Subcutaneous abdominal adipose tissue (tissue), 5 donors: ENCODE results near the gene KRT35.

ENCODE experiments used
- H3K27ac ChIP-seq: one replicate; pipeline ENCODE4 v1.7.0; 2013; ENCODE audit warnings: low read depth, mild to moderate bottlenecking, inconsistent platforms, low read length, moderate library complexity
- H3K27me3 ChIP-seq, 5 donors: one replicate each; pipeline ENCODE4 v1.7.0; 2013; ENCODE audit warnings: low read length in 5 of 5, inconsistent platforms in 1 of 5; ENCODE audit not compliant: control insufficient read depth in 5 of 5, insufficient read depth in 4 of 5
- H3K36me3 ChIP-seq, 5 donors: one replicate each; pipeline ENCODE4 v1.7.0; 2013; ENCODE audit warnings: low read length in 5 of 5; ENCODE audit not compliant: control insufficient read depth in 5 of 5, insufficient read depth in 5 of 5
- H3K4me1 ChIP-seq, 5 donors: one replicate each; pipeline ENCODE4 v1.7.0; 2013; ENCODE audit warnings: low read length in 5 of 5, mild to moderate bottlenecking in 3 of 5, moderate library complexity in 1 of 5; ENCODE audit not compliant: control insufficient read depth in 5 of 5, insufficient read depth in 5 of 5
- H3K4me3 ChIP-seq, 5 donors: one replicate each; pipeline ENCODE4 v1.7.0; 2013; ENCODE audit warnings: low read length in 5 of 5, low read depth in 1 of 5
- H3K9ac ChIP-seq, 5 donors: one replicate each; pipeline ENCODE4 v1.7.0; 2013; ENCODE audit warnings: low read length in 5 of 5, mild to moderate bottlenecking in 4 of 5, moderate library complexity in 3 of 5
- H3K9me3 ChIP-seq, 5 donors: one replicate each; pipeline ENCODE4 v1.7.0; 2013; ENCODE audit warnings: low read length in 5 of 5; ENCODE audit not compliant: control insufficient read depth in 5 of 5
- donor health status: healthy.
- donor health status: healthy.
- donor health status: healthy.
- donor health status: healthy.
- donor health status: healthy.

Gene KRT35

DNA sequence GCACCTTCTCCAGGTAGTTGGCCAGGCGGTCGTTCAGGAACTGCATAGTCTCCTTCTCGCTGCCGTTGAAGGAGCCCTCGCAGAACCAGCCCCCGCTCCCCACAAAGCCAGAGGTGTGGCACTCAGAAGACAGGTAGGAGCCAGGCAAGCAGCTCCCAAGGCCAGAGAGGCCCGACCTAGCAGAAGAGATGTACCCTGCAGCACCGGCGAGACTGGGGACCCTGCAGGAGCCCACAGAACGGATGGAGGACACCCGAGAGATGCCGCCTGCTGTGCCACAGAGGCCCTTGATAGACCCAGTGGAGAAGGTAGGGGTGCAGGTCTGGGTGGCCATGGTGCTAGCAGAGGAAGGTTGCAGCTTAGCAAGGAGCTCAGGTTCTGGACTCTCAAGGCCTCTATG, 8.6 kb upstream of the KRT35 start, which contains the start of gene KRT36:
Gene KRT36 (minus strand): TSS at position 380 of the 400 bp plus-strand sequence. CDS start 46 bp downstream, at position 334.
- no peak within 1 kb of the TSS for H3K9ac ChIP-seq
- H3K4me3 ChIP-seq, result no peak within 1 kb of the TSS
- no peak within 1 kb of the TSS for H3K27ac ChIP-seq
- peaks cover 0 to 11% (median 5%) of the 10 kb centered on the region in 5 donors for H3K27me3 ChIP-seq
- peaks cover 0 to 19% (median 12%) of the 10 kb centered on the region in 5 donors for H3K4me1 ChIP-seq
- H3K36me3 ChIP-seq, result no peaks in the 10 kb centered on the region
- H3K9me3 ChIP-seq, result no peaks in the 10 kb centered on the region

DNA sequence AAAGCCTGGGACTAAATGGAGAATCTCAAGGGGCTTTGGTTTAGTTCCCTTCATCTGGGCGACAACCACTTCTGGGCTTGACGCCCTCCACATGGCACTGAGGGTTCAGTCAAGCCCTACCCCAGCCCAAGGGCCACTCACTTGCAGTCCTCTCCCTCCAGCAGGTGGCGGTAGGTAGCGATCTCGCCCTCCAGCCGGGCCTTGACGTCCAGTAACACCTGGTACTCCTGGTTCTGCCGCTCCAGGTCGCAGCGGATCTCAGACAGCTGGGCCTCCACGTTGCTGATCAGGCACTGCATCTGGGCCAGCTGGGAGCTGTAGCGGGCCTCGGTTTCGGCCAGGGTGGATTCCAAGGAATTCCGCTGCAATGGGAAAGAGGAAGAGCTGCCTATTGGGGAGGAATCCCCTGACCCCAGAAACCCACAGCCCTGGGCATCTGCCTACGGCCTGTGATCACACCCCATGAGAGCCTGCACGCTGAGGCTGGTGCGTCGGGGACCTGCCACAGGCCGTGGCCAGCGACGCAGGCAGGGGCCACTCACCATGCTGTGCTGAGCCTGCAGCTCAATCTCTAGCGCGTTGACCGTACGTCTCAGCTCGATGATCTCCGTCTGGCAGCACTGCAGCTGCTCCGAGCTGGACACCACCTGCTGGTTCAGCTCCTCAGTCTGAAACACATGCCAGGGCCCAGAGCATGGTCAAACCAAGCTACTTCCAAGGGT, 6.0 kb upstream of the KRT35 start:
- no peaks in the 10 kb centered on the region for H3K36me3 ChIP-seq
- H3K27me3 ChIP-seq, result peaks cover 0 to 11% (median 5%) of the 10 kb centered on the region in 5 donors
- no peaks in the 10 kb centered on the region for H3K9me3 ChIP-seq
- H3K9ac ChIP-seq, result no peak overlapping the region
- H3K4me3 ChIP-seq, result no peak overlapping the region
- peaks cover 0 to 4% (median 0%) of the 10 kb centered on the region in 5 donors for H3K4me1 ChIP-seq
- H3K27ac ChIP-seq, result no peak overlapping the region

DNA sequence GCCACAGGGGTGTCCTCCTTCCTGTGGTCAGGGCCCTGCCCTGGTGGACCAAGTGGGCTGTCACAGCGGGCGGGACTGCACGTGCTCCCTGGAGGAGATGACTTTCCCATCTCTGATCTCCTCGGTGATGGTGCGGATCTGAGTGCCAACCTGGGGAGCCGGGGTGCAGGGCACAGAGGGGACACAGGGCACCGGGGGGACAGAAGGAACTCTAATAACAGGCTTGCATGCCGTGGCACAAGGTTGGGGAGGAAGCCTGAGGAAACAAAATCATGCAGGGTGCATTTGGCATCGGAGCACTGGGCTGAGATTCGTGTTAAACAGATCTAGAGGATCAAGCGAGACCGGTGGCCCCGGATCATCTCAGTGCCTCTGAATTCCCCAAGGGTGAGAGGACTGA, 5.4 kb upstream of the KRT35 start:
- Histone ChIP-seq H3K9me3 (no peaks in the 10 kb centered on the region), H3K27ac (no peak overlapping the region), H3K9ac (no peak overlapping the region), H3K27me3 (peaks cover 0 to 11% (median 5%) of the 10 kb centered on the region in 5 donors), H3K4me1 (peaks cover 0 to 4% (median 0%) of the 10 kb centered on the region in 5 donors), H3K4me3 (no peak overlapping the region), H3K36me3 (no peaks in the 10 kb centered on the region)

DNA sequence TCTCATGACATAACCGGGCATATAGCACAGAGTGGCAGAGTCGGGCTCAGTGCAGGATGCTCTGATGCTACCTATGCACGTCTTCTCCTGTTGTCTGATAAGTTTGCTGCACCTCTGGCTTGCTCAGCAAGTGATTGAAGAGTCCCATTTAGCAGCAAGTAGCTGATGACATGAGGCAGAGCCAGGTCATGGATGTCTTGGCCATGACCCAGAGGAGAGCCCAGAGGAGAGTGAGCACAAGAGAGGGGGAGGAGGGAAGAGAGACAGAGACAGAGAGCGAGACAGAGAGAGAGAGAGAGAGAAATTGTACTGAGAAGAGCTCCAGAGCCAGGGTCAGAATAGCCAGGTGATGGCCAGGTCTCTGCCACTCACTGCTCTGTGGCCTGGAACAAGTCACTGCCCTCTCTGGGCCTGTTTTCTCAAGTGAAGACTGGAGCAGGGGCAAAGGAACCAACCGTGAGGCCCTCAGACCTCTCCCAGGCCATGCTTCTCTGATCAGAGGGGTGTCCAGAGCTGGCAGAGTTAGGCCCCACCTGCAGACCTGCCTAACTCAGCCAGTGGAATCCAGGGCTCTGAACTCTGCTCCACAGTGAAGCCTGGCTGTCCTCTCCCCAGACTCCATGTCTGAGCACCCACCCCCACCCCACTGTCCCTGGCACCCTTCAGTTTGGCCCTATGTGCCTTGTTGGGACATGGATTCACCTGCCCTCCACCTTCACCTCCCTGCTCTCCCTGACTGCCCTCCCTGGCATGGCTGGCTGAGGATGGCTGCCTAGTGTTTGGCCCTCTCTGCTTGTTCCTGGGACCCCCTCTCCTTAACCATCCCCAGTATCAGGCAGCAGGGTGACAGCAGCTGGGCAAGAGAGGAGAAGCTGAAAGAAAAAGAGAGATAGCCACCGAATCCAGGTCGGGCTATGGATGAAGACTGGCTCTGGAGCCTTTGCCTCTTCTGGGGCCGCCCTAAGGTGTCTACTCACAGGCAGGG, 4.3 kb upstream of the KRT35 start:
- H3K4me1 ChIP-seq, result peaks cover 0 to 3% (median 0%) of the 10 kb centered on the region in 5 donors
- H3K9me3 ChIP-seq, result no peaks in the 10 kb centered on the region
- H3K9ac ChIP-seq, result no peak overlapping the region
- peaks cover 0 to 11% (median 5%) of the 10 kb centered on the region in 5 donors for H3K27me3 ChIP-seq
- no peak overlapping the region for H3K4me3 ChIP-seq
- no peaks in the 10 kb centered on the region for H3K36me3 ChIP-seq
- no peak overlapping the region for H3K27ac ChIP-seq

DNA sequence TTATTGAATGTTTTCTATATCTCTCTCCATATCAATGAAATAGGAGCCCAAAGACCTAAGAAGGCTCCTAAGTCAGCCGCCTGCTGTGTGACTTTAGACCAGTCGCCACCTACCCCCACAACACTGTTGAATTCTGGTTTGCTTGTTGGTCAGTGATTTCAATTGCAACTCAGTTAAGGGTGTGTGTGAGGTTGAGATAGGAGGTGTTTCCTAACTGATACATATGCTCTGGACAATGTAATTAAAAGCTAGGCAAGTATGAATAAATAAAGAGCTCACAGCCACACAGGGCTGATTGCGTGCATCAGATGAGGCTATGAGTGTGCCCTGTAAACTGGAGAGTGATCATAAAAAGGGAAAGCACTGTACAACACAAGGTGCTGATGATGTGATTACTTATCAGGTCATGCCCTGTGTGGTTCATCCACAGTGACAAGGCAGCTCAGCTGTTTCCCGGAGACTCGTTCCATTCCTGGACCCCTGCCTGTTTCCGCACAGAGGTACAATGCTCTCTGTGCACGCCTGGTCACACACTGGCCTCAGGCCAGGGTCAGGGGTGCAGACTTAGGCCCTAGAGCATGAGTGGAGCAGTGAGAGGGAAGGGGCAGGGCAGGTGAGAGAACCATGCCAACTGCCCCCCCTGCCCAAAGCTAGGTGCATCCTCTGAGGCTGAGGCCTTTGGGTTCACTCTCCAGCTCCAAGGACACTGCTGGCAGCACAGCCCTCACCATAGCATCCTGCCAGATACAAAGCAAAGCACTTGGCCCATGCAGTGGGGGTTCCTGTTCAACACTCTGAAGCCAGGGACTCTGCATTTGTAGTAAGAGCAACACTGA, 3.3 kb upstream of the KRT35 start:
- no peaks in the 10 kb centered on the region for H3K36me3 ChIP-seq
- H3K9ac ChIP-seq, result no peak overlapping the region
- no peaks in the 10 kb centered on the region for H3K4me1 ChIP-seq
- H3K27me3 ChIP-seq, result peaks cover 0 to 11% (median 5%) of the 10 kb centered on the region in 5 donors
- no peak overlapping the region for H3K27ac ChIP-seq
- no peak overlapping the region for H3K4me3 ChIP-seq
- H3K9me3 ChIP-seq, result no peaks in the 10 kb centered on the region

DNA sequence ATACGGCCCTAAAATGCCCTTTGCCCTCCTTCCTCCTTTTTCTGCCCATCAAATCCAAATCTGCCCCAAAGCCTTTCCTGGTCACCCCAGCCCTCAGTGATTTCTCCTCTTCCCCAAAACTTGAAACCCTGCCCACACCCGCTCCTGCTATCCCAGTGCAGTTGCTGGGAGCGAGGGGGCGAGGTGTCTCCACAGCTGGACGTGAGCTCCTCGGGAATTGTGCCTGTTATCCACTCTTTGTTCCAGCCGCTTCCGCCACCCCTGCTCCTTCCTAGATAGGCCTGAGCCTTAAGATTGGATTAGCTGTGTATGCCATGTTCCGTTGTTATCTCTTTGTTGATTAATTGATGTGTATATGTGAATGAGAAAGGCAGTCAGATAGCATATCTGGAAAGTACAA, 2.6 kb upstream of the KRT35 start:
- no peaks in the 10 kb centered on the region for H3K4me1 ChIP-seq
- no peak overlapping the region for H3K4me3 ChIP-seq
- no peak overlapping the region for H3K9ac ChIP-seq
- no peaks in the 10 kb centered on the region for H3K9me3 ChIP-seq
- no peaks in the 10 kb centered on the region for H3K36me3 ChIP-seq
- peaks cover 0 to 11% (median 5%) of the 10 kb centered on the region in 5 donors for H3K27me3 ChIP-seq
- no peak overlapping the region for H3K27ac ChIP-seq

DNA sequence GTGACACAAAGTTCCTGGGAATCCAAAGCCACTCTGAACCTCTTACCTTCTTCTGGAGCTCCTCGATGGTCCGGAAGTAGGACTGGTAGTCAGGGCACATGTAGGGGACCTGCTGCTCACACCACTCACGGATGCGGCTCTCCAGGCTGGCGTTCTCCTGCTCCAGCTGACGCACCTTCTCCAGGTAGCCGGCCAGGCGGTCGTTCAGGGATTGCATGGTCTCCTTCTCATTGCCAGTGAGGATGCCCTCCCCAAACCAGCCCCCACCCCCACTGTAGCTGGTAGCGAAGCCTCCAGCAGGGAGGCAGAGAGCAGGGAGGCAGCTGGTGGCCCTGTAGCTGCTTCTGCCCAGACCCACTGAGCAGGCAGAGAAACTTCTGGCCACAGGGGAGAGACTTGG, 370 bp downstream of the KRT35 start:
- Histone ChIP-seq H3K4me1 (no peaks in the 10 kb centered on the region), H3K9me3 (no peaks in the 10 kb centered on the region), H3K36me3 (no peaks in the 10 kb centered on the region), H3K27me3 (peaks cover 0 to 3% (median 0%) of the 10 kb centered on the region in 5 donors), H3K27ac (no peak overlapping the region), H3K4me3 (no peak overlapping the region), H3K9ac (no peak overlapping the region)

DNA sequence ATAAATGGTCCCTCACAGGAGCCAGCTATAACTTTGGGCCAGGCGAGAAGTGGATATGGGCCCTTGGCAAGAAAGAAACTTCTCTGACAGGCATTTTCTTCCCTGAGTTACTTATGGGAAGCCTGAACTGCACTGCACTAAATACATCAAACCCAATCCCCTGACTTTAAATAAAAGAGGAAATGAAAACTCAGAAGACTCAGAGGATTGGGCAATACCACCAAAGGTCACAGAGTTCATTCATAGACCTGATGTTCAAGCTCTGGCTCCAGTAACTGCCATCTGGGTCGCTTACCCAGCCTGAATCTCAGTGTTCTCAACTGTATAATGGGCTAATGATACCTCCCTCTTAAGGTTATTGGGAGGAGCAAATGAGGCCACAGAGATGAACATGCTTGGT, 815 bp downstream of the KRT35 start:
- Histone ChIP-seq H3K27me3 (peaks cover 0 to 3% (median 0%) of the 10 kb centered on the region in 5 donors), H3K4me1 (no peaks in the 10 kb centered on the region), H3K4me3 (no peak overlapping the region)

DNA sequence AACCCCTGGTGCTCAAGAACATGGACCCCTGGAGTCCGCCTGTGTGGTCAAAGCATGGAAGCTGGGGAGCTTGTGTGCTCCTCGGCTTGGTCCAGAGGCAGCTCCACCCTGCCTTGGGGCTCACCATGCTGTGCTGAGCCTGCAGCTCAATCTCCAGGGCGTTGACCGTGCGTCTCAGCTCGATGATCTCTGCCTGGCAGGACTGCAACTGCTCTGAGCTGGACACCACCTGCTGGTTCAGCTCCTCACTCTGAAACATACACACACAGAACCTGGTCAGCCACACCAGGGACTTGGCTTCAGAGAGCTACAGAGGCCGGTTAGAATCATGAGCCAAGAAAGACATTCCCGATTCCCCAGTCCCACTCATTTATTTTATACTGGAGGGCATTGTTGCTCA, 2.7 kb downstream of the KRT35 start:
- H3K4me1 ChIP-seq, result no peaks in the 10 kb centered on the region
- H3K36me3 ChIP-seq, result no peaks in the 10 kb centered on the region
- H3K9ac ChIP-seq, result no peak overlapping the region
- H3K9me3 ChIP-seq, result no peaks in the 10 kb centered on the region
- H3K27ac ChIP-seq, result no peak overlapping the region
- no peaks in the 10 kb centered on the region for H3K27me3 ChIP-seq
- H3K4me3 ChIP-seq, result no peak overlapping the region

More for the DNA sequence above, 815 bp downstream of the KRT35 start:
- no peaks in the 10 kb centered on the region for H3K9me3 ChIP-seq
- H3K36me3 ChIP-seq, result no peaks in the 10 kb centered on the region
- H3K27ac ChIP-seq, result no peak overlapping the region
- H3K9ac ChIP-seq, result no peak overlapping the region
